NOMO-1 treated with DMSO at 0.1 percent for 48 hours (cell line): ENCODE measurements around the gene GAGE1.
"Not testable (repeated sequence)": the region's sequence is repeated elsewhere in the genome, so short reads cannot be mapped to it uniquely, and the experiment has no call there.

Source experiments
- DNase-seq: peaks from one replicate; lab custom pipeline; 2025; ENCODE audit not compliant: unreplicated experiment; lab: John Stamatoyannopoulos, UW

GAGE1 gene

GRCh38 chrX:49598720-49599119 lies at the start of gene GAGE1:
TSS of gene GAGE1 (plus strand) at chrX:49599020. CDS start at chrX:49600175, 1,155 bp downstream.
- not testable (repeated sequence) for DNase-seq

GRCh38 chrX:49550989-49551388 lies 47.8 kb upstream of the GAGE1 start, which contains the start of gene GAGE12E:
TSS of gene GAGE12E (plus strand) at chrX:49551289. CDS start at chrX:49552444, 1,155 bp downstream.
- DNase-seq = not testable (repeated sequence)

GRCh38 chrX:49560542-49560941 lies 38.3 kb upstream of the GAGE1 start, which contains the start of gene GAGE12F:
TSS of gene GAGE12F (plus strand) at chrX:49560842. CDS start at chrX:49561997, 1,155 bp downstream.
- DNase-seq = not testable (repeated sequence)

GRCh38 chrX:49568728-49569127 lies 30.1 kb upstream of the GAGE1 start:
- DNase-seq = not testable (repeated sequence)

GRCh38 chrX:49569152-49569551 lies 29.7 kb upstream of the GAGE1 start:
- not testable (repeated sequence) for DNase-seq

- not testable (repeated sequence) for DNase-seq
These were observed 28.7 kb upstream of the GAGE1 start, which contains the start of gene GAGE12G for GRCh38 chrX:49570100-49570499. TSS of gene GAGE12G (plus strand) at chrX:49570400. CDS start at chrX:49571555, 1,155 bp downstream.

GRCh38 chrX:49579649-49580048 lies 19.2 kb upstream of the GAGE1 start, which contains the start of gene GAGE12H:
TSS of gene GAGE12H (plus strand) at chrX:49579949. CDS start at chrX:49581104, 1,155 bp downstream.
- not testable (repeated sequence) for DNase-seq

GRCh38 chrX:49589196-49589595 lies 9.6 kb upstream of the GAGE1 start, which contains the start of gene GAGE2A:
TSS of gene GAGE2A (plus strand) at chrX:49589496. CDS start at chrX:49590651, 1,155 bp downstream.
- DNase-seq = not testable (repeated sequence)

GRCh38 chrX:49589769-49590478 lies 8.9 kb upstream of the GAGE1 start:
- not testable (repeated sequence) for DNase-seq

GRCh38 chrX:49590488-49590887 lies 8.3 kb upstream of the GAGE1 start:
- not testable (repeated sequence) for DNase-seq

- DNase-seq = no peak
These were observed 12.0 kb downstream of the GAGE1 start for GRCh38 chrX:49610718-49611310.

- DNase-seq = no peak
These were observed 19.8 kb downstream of the GAGE1 start for GRCh38 chrX:49618574-49618973.

- DNase-seq = no peak
These were observed 28.4 kb downstream of the GAGE1 start for GRCh38 chrX:49627086-49627777.

GRCh38 chrX:49644991-49645637 lies 46.3 kb downstream of the GAGE1 start:
- DNase-seq = no peak

GRCh38 chrX:49656533-49656932 lies 57.7 kb downstream of the GAGE1 start:
- DNase-seq = no peak
